Measurements from ENCODE around the gene EDIL3. TPM values are rescaled to one million over a fixed set of nuclear protein-coding genes. Genes with fewer than 3 reads are reported as not detected.

The EDIL3 gene
- total RNA-seq, 4 donors from 2014 or later, result 0.20 to 1.5 (median 0.75) TPM

GRCh38 chr5:84362061-84362720, 22.5 kb downstream of the EDIL3 start:
- TF ChIP-seq POLR2A (IDR thresholded peaks at IDR 0.05), result no peak
- Histone ChIP-seq H3K36me3 (no peaks in the 10 kb centered on the region), H3K27ac (no peak overlapping the region), H3K4me3 (no peak overlapping the region), H3K4me1 (no peaks in the 10 kb centered on the region), H3K9me3 (no peaks in the 10 kb centered on the region), H3K27me3 (no peaks in the 10 kb centered on the region)
- no peak for ATAC-seq
- in situ Hi-C loops (cut with MboI; ENCODE audit: low sequenced_read_pairs in 4 of 4) (no loop called here), intact Hi-C loops (cut with DNase I; ENCODE audit: low total_unique reads) (no loop called here)
- DNase-seq, result no peak

GRCh38 chr5:84361572-84361971, 23.1 kb downstream of the EDIL3 start:
- H3K4me1 ChIP-seq, result no peaks in the 10 kb centered on the region
- TF ChIP-seq POLR2A (IDR thresholded peaks at IDR 0.05) (no peak), CTCF (IDR thresholded peaks at IDR 0.05 in 4 of 5, conservative IDR thresholded peaks at IDR 0.05 in 1 of 5) (no peak)

GRCh38 chr5:84360056-84360455, 24.6 kb downstream of the EDIL3 start:
- Histone ChIP-seq H3K9me3 (no peaks in the 10 kb centered on the region), H3K27ac (no peak overlapping the region), H3K27me3 (no peaks in the 10 kb centered on the region), H3K36me3 (no peaks in the 10 kb centered on the region), H3K4me1 (no peaks in the 10 kb centered on the region), H3K4me3 (no peak overlapping the region)
- in situ Hi-C loops (cut with MboI; ENCODE audit: low sequenced_read_pairs in 4 of 4), result no loop called here
- intact Hi-C loops (cut with DNase I; ENCODE audit: low total_unique reads), result no loop called here
- no peak for ATAC-seq
- TF ChIP-seq POLR2A (IDR thresholded peaks at IDR 0.05) (no peak), CTCF (IDR thresholded peaks at IDR 0.05 in 4 of 5, conservative IDR thresholded peaks at IDR 0.05 in 1 of 5) (no peak)
- DNase-seq, result no peak

More at GRCh38 chr5:84361572-84361971, 23.1 kb downstream of the EDIL3 start:
- Histone ChIP-seq H3K9me3 (no peaks in the 10 kb centered on the region), H3K27ac (no peak overlapping the region), H3K36me3 (no peaks in the 10 kb centered on the region), H3K27me3 (no peaks in the 10 kb centered on the region), H3K4me3 (no peak overlapping the region)
- DNase-seq, result no peak
- in situ Hi-C loops (cut with MboI; ENCODE audit: low sequenced_read_pairs in 4 of 4), result no loop called here
- intact Hi-C loops (cut with DNase I; ENCODE audit: low total_unique reads), result no loop called here
- no peak for ATAC-seq

GRCh38 chr5:84354101-84354500, 30.6 kb downstream of the EDIL3 start:
- ATAC-seq (no peak), DNase-seq (no peak)
- H3K27ac ChIP-seq, result no peak overlapping the region
- H3K27me3 ChIP-seq, result no peaks in the 10 kb centered on the region
- in situ Hi-C loops (cut with MboI; ENCODE audit: low sequenced_read_pairs in 4 of 4), result no loop called here
- H3K36me3 ChIP-seq, result no peaks in the 10 kb centered on the region
- H3K9me3 ChIP-seq, result no peaks in the 10 kb centered on the region
- TF ChIP-seq CTCF (IDR thresholded peaks at IDR 0.05 in 4 of 5, conservative IDR thresholded peaks at IDR 0.05 in 1 of 5) (no peak), POLR2A (IDR thresholded peaks at IDR 0.05) (no peak)
- intact Hi-C loops (cut with DNase I; ENCODE audit: low total_unique reads), result no loop called here
- H3K4me1 ChIP-seq, result no peaks in the 10 kb centered on the region
- no peak overlapping the region for H3K4me3 ChIP-seq

GRCh38 chr5:84344788-84345187, 39.9 kb downstream of the EDIL3 start:
- in situ Hi-C loops (cut with MboI; ENCODE audit: low sequenced_read_pairs in 4 of 4) (no loop called here), intact Hi-C loops (cut with DNase I; ENCODE audit: low total_unique reads) (no loop called here)
- H3K27me3 ChIP-seq, result no peaks in the 10 kb centered on the region
- no peak overlapping the region for H3K27ac ChIP-seq
- no peak for DNase-seq
- H3K4me3 ChIP-seq, result no peak overlapping the region
- no peaks in the 10 kb centered on the region for H3K4me1 ChIP-seq
- no peak for ATAC-seq
- no peak for TF ChIP-seq CTCF (IDR thresholded peaks at IDR 0.05 in 4 of 5, conservative IDR thresholded peaks at IDR 0.05 in 1 of 5)
- no peak for TF ChIP-seq POLR2A (IDR thresholded peaks at IDR 0.05)
- H3K9me3 ChIP-seq, result no peaks in the 10 kb centered on the region
- no peaks in the 10 kb centered on the region for H3K36me3 ChIP-seq
